Nephron (organoid): Measurements from ENCODE around the gene ENPP6.

Source experiments
- H3K27ac Mint-ChIP-seq, 3 experiments: 2 replicates each; pipeline ENCODE4 v1.8.0; 2020; ENCODE audit warnings: mixed read lengths in 3 of 3, mild to moderate bottlenecking in 2 of 3, moderate library complexity in 1 of 3
- H3K27me3 Mint-ChIP-seq: 2 replicates; pipeline ENCODE4 v1.8.0; 2021; ENCODE audit warnings: low read depth, mild to moderate bottlenecking, moderate library complexity, mixed read lengths
- H3K36me3 Mint-ChIP-seq: 2 replicates; pipeline ENCODE4 v1.8.0; 2020; ENCODE audit warnings: low read depth, mixed read lengths
- H3K4me1 Mint-ChIP-seq: 2 replicates; pipeline ENCODE4 v1.8.0; 2020; ENCODE audit warnings: mixed read lengths
- H3K4me3 Mint-ChIP-seq, 3 experiments: 2 replicates each; pipeline ENCODE4 v1.8.0; 2020; ENCODE audit warnings: mild to moderate bottlenecking in 3 of 3, mixed read lengths in 3 of 3, moderate library complexity in 2 of 3
- H3K9me3 Mint-ChIP-seq: 2 replicates; pipeline ENCODE4 v1.8.0; 2020; ENCODE audit warnings: mixed read lengths
- CTCF ChIP-seq, 3 experiments: fragments of 200-600 bp; sonication (generic); IDR thresholded peaks; one replicate each; pipeline ENCODE4 v1.5.0; 2021; ENCODE audit warnings: antibody characterized with exemption in 3 of 3; ENCODE audit not compliant: unreplicated experiment in 3 of 3

The ENPP6 gene

GRCh38 chr4:184199780-184200179, 17.9 kb downstream of the ENPP6 start:
- H3K27me3 Mint-ChIP-seq = peaks cover 7% of the 10 kb centered on the region
- TF ChIP-seq CTCF (IDR thresholded peaks at IDR 0.05; ENCODE audit: unreplicated experiment in 3 of 3) = no peak
- H3K4me1 Mint-ChIP-seq = peaks cover 42% of the 10 kb centered on the region
- no peak overlapping the region for H3K4me3 Mint-ChIP-seq
- H3K9me3 Mint-ChIP-seq = no peaks in the 10 kb centered on the region
- no peak overlapping the region for H3K27ac Mint-ChIP-seq
- no peaks in the 10 kb centered on the region for H3K36me3 Mint-ChIP-seq

GRCh38 chr4:184198190-184198589, 19.5 kb downstream of the ENPP6 start:
- Mint-ChIP-seq H3K27ac (peak overlapping the region in 1 of 3 experiments; percentile 68), H3K27me3 (peaks cover 7% of the 10 kb centered on the region)

GRCh38 chr4:184197536-184198082, 20.1 kb downstream of the ENPP6 start:
- H3K4me1 Mint-ChIP-seq = peaks cover 41% of the 10 kb centered on the region
- no peak for TF ChIP-seq CTCF (IDR thresholded peaks at IDR 0.05; ENCODE audit: unreplicated experiment in 3 of 3)
- no peaks in the 10 kb centered on the region for H3K36me3 Mint-ChIP-seq
- H3K4me3 Mint-ChIP-seq = no peak overlapping the region
- H3K27ac Mint-ChIP-seq = peak overlapping the region in 2 of 3 experiments; percentile 56 to 68
- no peaks in the 10 kb centered on the region for H3K9me3 Mint-ChIP-seq
- H3K27me3 Mint-ChIP-seq = peaks cover 7% of the 10 kb centered on the region

More at GRCh38 chr4:184198190-184198589, 19.5 kb downstream of the ENPP6 start:
- no peak for TF ChIP-seq CTCF (IDR thresholded peaks at IDR 0.05; ENCODE audit: unreplicated experiment in 3 of 3)
- H3K36me3 Mint-ChIP-seq = no peaks in the 10 kb centered on the region
- peaks cover 42% of the 10 kb centered on the region for H3K4me1 Mint-ChIP-seq
- H3K9me3 Mint-ChIP-seq = no peaks in the 10 kb centered on the region
- no peak overlapping the region for H3K4me3 Mint-ChIP-seq

GRCh38 chr4:184196730-184197385, 20.8 kb downstream of the ENPP6 start:
- peak overlapping the region in 1 of 3 experiments; percentile 18 for H3K4me3 Mint-ChIP-seq
- H3K27ac Mint-ChIP-seq = peak overlapping the region; percentile 29 to 68 (median 56)
- H3K9me3 Mint-ChIP-seq = no peaks in the 10 kb centered on the region
- TF ChIP-seq CTCF (IDR thresholded peaks at IDR 0.05; ENCODE audit: unreplicated experiment in 3 of 3) = no peak
- H3K36me3 Mint-ChIP-seq = no peaks in the 10 kb centered on the region
- peaks cover 34% of the 10 kb centered on the region for H3K4me1 Mint-ChIP-seq
- H3K27me3 Mint-ChIP-seq = peaks cover 7% of the 10 kb centered on the region

- no peak overlapping the region for H3K4me3 Mint-ChIP-seq
- H3K27me3 Mint-ChIP-seq = peaks cover 4% of the 10 kb centered on the region
- no peak for TF ChIP-seq CTCF (IDR thresholded peaks at IDR 0.05; ENCODE audit: unreplicated experiment in 3 of 3)
- H3K36me3 Mint-ChIP-seq = no peaks in the 10 kb centered on the region
- H3K27ac Mint-ChIP-seq = no peak overlapping the region
- no peaks in the 10 kb centered on the region for H3K9me3 Mint-ChIP-seq
- H3K4me1 Mint-ChIP-seq = peaks cover 28% of the 10 kb centered on the region
Observed at GRCh38 chr4:184193556-184194525, 23.8 kb downstream of the ENPP6 start.
